ENCODE results near the gene CAPN12.

CAPN12 gene

DNA sequence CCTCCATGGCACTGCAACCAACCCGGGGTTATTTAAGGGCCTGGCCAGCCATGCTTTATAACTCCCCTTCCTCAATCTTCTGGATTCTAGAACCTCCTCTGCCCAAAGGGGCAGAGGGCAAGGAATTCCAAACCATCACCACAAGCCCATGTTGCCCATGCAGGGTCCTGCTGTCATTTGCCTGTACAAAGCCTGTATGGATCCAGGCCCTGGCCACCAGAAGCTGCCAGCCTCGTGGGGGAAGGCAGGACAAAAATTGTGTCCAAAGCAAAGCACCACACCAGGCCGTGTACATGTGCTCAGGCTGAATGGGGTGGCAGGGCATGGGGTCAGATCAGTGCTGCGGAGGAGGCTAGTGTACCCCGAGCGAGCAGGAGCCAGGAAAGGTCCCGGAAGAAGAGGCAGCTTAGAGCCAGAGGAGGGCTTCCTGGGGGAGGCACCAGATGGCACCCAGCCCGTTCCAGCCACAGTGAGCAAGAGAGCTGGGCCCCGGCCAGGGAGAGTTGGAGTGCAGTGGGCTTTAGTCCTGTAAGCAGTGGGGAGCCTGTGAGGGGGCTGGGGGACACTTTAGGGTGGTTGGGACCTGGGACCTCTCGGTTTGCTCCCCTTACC lies 35.8 kb downstream of the CAPN12 start:
- TF ChIP-seq SIN3A (IDR thresholded peaks at IDR 0.05; ENCODE audit: borderline replicate concordance, insufficient read depth, low read length): no peak
- no peak for TF ChIP-seq POLR2AphosphoS5 (IDR thresholded peaks at IDR 0.05; ENCODE audit: low read depth, low read length)

DNA sequence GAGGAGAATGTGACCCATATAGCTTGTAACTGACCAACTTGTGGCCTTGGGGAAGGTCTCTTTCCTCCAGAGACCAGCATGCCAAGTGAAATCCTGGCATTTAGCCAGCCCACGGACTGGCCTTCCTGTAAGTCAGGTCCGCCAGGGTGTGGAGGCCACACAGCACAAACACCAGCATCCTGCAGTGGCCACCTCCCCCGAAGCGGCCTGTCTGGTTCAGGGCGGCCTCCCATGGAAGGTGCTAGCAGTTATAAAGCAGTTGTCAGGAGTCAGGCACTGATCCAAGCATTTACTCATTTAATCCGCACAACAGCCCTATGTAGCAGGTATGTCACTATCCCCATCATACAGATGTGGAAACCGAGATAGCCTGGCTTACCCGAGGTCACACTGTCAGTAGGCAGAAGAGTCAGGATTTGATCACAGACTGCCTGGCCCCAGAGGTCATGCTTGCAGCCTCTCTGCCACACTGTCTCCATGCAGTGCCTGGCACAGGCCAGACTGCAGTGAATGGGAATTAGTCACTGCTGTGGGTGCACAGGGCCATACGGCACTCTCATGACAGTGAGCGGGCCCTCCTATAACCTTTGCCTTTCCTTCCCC lies 36.7 kb downstream of the CAPN12 start:
- TF ChIP-seq TAF1 (IDR thresholded peaks at IDR 0.05; ENCODE audit: borderline replicate concordance, insufficient read depth, low read length) (no peak), SIN3A (IDR thresholded peaks at IDR 0.05; ENCODE audit: borderline replicate concordance, insufficient read depth, low read length) (no peak), FOXP2 (optimal IDR thresholded peaks at IDR 0.05; ENCODE audit: borderline replicate concordance, extremely low read depth, extremely low read length, insufficient read depth) (no peak), POLR2AphosphoS5 (IDR thresholded peaks at IDR 0.05; ENCODE audit: low read depth, low read length) (no peak)
- TF ChIP-seq, protein P1, sequence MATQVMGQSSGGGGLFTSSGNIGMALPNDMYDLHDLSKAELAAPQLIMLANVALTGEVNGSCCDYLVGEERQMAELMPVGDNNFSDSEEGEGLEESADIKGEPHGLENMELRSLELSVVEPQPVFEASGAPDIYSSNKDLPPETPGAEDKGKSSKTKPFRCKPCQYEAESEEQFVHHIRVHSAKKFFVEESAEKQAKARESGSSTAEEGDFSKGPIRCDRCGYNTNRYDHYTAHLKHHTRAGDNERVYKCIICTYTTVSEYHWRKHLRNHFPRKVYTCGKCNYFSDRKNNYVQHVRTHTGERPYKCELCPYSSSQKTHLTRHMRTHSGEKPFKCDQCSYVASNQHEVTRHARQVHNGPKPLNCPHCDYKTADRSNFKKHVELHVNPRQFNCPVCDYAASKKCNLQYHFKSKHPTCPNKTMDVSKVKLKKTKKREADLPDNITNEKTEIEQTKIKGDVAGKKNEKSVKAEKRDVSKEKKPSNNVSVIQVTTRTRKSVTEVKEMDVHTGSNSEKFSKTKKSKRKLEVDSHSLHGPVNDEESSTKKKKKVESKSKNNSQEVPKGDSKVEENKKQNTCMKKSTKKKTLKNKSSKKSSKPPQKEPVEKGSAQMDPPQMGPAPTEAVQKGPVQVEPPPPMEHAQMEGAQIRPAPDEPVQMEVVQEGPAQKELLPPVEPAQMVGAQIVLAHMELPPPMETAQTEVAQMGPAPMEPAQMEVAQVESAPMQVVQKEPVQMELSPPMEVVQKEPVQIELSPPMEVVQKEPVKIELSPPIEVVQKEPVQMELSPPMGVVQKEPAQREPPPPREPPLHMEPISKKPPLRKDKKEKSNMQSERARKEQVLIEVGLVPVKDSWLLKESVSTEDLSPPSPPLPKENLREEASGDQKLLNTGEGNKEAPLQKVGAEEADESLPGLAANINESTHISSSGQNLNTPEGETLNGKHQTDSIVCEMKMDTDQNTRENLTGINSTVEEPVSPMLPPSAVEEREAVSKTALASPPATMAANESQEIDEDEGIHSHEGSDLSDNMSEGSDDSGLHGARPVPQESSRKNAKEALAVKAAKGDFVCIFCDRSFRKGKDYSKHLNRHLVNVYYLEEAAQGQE (IDR thresholded peaks at IDR 0.05; ENCODE audit: insufficient read depth in 1 of 2, low read depth in 2 of 2, low read length in 2 of 2): no peak

DNA sequence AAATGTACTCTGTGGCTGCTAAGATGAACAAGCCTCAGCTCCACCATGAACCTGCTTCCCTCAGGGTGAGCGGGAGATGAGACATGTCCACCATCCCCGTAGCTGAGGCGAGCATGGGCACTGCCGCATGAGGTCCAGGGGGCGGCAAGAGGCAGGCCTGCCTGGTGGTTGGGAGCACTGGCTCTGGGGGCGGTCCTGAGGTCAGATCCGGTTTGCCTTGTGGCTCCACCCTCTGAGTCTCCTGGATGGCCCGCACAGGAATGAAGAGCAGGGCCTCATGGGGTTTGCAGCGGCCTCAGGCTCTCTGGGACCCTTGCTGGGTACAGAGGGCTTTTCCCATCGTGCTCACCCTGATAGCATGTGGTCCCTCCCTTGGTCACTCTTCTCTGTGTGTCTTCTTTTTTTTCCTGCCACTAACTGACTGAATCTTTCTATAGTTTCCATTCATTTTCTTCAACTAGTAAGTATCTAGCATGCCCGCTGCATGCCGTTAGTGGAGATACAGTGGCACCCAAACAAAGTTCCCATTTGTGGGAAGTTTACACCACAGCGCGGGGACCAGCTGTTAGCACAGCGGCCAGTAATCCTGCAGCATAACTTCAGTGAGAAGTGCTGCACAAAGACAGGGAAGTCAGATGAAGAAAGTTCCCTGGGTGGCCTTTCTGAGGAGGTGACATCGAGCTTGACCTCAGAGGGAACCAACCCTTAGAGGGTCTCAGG lies 37.3 kb downstream of the CAPN12 start:
- TF ChIP-seq POLR2AphosphoS5 (IDR thresholded peaks at IDR 0.05; ENCODE audit: low read depth, low read length) (no peak), FOXP2 (optimal IDR thresholded peaks at IDR 0.05; ENCODE audit: borderline replicate concordance, extremely low read depth, extremely low read length, insufficient read depth) (no peak), TAF1 (IDR thresholded peaks at IDR 0.05; ENCODE audit: borderline replicate concordance, insufficient read depth, low read length) (no peak), SIN3A (IDR thresholded peaks at IDR 0.05; ENCODE audit: borderline replicate concordance, insufficient read depth, low read length) (no peak)
- TF ChIP-seq, protein P1 (IDR thresholded peaks at IDR 0.05; ENCODE audit: insufficient read depth in 1 of 2, low read depth in 2 of 2, low read length in 2 of 2): no peak

DNA sequence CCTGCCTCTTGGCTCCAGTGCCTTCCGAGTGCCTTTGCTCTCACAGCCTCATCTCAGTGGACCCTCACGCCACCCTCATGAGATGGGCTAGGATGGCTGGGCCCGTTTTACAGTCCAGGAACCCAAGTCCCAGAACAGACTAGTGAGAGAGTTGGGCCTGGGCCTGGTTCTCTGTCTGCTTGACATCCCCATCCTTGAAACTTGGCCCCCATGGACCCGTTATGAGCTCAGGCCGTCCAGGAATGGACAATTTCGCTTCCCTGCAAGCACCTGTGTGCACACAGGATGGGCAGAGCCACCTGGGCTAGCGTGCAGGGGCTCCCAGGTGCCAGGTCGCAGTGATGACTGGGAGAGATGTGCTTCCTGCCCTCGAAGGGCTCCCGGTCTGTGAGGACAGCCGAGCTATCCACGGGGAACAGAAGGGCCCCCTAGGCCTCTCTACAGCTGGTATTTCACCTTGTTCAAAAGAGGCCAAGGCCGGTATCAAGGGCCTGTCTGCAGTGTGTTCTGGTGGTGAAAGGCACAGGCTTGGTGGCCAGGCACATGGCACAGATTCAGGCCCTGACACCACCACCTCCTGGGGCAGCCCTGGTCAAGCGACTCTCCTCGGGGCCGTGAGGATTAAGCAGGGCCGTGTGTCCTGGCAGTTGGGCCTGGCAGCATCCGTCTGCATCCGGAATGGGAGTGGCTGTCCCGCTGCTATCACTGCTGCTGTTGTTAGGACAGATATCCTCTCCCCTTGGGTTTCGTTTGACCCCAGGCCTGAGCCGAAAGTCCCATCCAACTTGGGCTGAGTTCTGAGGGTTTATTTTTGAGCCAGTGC lies 38.9 kb downstream of the CAPN12 start:
- no peak for TF ChIP-seq FOXP2 (optimal IDR thresholded peaks at IDR 0.05; ENCODE audit: borderline replicate concordance, extremely low read depth, extremely low read length, insufficient read depth)
- TF ChIP-seq POLR2AphosphoS5 (IDR thresholded peaks at IDR 0.05; ENCODE audit: low read depth, low read length): no peak
- TF ChIP-seq TAF1 (IDR thresholded peaks at IDR 0.05; ENCODE audit: borderline replicate concordance, insufficient read depth, low read length): no peak
- TF ChIP-seq, protein P1 (IDR thresholded peaks at IDR 0.05; ENCODE audit: insufficient read depth in 1 of 2, low read depth in 2 of 2, low read length in 2 of 2): no peak
- no peak for TF ChIP-seq SIN3A (IDR thresholded peaks at IDR 0.05; ENCODE audit: borderline replicate concordance, insufficient read depth, low read length)

DNA sequence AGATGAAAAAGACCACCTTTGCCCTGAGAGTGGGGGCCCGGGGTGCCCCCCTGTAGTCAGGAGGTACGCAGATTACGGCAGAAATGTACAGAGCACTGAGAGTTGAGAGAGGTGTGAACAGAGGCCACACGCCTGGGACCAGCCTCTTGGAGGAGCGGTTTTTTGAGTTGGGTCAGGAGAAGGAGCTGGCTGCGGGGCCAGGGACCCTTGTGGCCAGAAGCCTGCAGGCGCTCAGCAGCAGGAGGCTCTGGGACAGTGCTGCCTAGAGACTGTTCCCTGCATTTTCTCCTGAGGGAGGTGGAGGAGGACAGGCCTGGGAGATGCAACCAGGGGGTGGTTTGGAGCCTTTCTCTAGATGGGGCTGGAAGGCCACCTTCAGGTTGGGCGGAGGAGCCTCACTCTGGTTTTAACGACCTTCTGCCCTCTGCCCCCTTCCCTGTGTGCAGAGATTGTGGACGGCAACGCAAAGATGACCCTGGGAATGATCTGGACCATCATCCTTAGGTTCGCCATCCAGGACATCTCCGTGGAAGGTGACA lies 39.7 kb downstream of the CAPN12 start:
- no peak for TF ChIP-seq POLR2AphosphoS5 (IDR thresholded peaks at IDR 0.05; ENCODE audit: low read depth, low read length)
- TF ChIP-seq, protein P1 (IDR thresholded peaks at IDR 0.05; ENCODE audit: insufficient read depth in 1 of 2, low read depth in 2 of 2, low read length in 2 of 2): no peak
- no peak for TF ChIP-seq FOXP2 (optimal IDR thresholded peaks at IDR 0.05; ENCODE audit: borderline replicate concordance, extremely low read depth, extremely low read length, insufficient read depth)
- no peak for TF ChIP-seq SIN3A (IDR thresholded peaks at IDR 0.05; ENCODE audit: borderline replicate concordance, insufficient read depth, low read length)

Data from PFSK-1 (cell line).